Bone marrow (tissue), 2 donors: Measurements from ENCODE around the gene ATG12.
"Not testable (repeated sequence)": the region's sequence is repeated elsewhere in the genome, so short reads cannot be mapped to it uniquely, and the experiment has no call there.

ENCODE experiments used
- DNase-seq, 2 donors: peaks; one replicate each; lab custom pipeline; 2025; lab: John Stamatoyannopoulos, UW

Gene ATG12

DNA sequence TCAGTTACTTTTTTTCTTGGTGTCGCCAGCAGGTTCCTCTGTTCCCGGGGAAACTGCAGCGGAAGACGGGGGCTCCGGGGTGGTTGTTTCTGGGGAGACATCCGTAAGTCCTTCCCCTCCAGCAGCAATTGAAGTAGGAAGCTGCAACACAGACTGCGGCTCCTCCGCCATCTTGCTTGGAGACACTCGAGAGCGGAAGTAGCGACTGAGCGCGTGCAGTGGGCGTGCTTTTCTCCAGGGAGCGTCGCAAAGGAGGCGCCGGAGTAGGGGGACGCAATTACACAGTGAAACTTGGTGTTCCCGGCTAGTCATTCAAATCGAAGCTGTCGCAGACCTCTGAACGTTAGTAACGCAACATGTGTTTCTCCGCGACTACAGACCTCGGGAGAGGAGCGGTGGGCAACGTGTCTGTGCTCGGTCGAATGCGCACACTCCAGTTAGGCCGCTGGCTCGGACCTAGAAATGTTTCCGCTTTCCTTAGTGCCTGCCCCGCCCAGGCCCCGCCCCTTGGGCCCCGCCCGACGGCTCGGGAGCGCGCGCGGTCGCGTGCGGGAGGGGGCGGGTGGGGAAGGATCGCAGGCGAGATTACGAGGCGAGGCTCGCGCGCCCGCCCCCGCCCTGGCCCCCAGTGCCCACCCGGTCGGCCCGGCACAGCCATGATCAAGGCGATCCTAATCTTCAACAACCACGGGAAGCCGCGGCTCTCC, at the start of gene ATG12, which contains the start of gene AP3S1:
TSS of gene ATG12 (minus strand) at position 184 of the 707 bp plus-strand sequence. CDS start at position 171, 13 bp downstream.
TSS of gene AP3S1 (plus strand) at position 554 of the 707 bp plus-strand sequence. CDS start at position 657, 103 bp downstream.
- DNase-seq, result peak; percentile 88 to 93

- no peak for DNase-seq
Observed at GRCh38 chr5:115888027-115888426, 46.7 kb upstream of the ATG12 start.

DNA sequence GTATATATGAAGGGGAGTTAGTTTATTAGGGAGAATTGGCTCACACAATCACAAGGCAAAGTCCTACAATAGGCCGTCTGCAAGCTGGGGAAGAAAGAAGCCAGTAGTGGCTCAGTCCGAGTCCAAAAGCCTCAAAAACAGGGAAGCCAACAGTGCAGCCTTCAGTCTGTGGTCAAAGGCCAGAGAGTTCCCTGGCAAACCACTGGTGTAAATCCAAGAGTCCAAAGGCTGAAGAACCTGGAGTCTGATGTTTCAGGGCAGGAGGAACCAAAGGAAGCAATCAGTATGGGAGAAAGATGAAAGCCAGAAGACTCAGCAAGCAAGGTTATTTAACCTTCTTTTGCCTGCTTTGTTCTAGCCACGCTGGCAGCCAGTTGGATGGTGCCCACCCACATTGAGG, 43.8 kb upstream of the ATG12 start:
- DNase-seq, result not testable (repeated sequence)

GRCh38 chr5:115884704-115885103, 43.3 kb upstream of the ATG12 start:
- no peak for DNase-seq

GRCh38 chr5:115882434-115882833, 41.1 kb upstream of the ATG12 start:
- DNase-seq, result not testable (repeated sequence)

DNA sequence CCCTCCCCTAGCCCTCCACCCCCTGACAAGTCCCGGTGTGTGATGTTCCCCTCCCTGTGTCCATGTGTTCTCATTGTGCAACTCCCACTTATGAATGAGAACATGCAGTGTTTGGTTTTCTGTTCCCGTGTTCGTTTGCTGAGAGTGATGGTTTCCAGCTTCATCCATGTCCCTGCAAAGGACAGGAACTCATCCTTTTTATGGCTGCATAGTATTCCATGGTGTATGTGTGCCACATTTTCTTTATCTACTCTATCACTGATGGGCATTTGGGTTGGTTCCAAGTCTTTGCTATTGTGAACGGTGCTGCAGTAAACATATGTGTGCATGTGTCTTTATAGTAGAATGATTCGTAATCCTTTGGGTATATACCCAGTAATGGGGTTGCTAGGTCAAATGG, 36.0 kb upstream of the ATG12 start:
- DNase-seq, result not testable (repeated sequence)

- no peak for DNase-seq
Observed at GRCh38 chr5:115875447-115875846, 34.1 kb upstream of the ATG12 start.

DNA sequence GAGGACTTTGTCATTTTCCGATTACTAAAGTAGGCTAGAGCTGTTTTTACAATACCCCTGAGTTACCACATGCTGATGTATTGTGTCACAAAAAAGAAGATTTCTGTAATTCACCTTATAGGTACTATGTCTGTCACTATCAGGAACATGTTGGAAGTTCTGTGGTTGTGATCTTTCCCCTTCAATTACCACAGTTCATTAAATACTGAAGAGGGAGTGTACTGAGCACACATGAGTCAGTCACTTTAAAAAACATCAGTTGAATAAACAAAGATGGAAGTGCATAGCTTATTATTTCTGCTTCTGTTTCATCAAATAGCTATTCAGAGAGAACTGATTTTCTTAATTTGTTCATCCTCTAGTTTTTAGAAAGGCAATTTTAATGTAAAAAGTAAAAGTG, 32.0 kb upstream of the ATG12 start:
- no peak for DNase-seq

DNA sequence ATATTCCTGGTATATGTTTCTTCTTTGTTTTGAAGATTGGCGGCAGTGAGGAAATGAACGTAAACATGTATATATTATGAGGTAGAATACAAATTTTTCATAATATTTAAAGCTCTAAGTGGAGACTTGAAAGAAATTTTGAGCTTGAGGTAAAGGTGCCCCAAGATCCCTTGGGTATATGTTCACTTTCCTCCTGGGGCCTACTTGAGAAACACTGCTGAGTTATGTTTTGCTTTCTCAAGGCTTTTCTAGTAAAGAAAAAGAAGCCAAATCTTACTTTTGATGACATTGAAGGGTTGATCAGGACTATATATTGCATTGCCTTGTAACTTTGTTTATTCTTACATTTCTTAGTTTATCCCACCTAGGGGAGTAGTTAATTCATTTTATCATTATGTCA, 31.1 kb upstream of the ATG12 start:
- DNase-seq, result no peak

DNA sequence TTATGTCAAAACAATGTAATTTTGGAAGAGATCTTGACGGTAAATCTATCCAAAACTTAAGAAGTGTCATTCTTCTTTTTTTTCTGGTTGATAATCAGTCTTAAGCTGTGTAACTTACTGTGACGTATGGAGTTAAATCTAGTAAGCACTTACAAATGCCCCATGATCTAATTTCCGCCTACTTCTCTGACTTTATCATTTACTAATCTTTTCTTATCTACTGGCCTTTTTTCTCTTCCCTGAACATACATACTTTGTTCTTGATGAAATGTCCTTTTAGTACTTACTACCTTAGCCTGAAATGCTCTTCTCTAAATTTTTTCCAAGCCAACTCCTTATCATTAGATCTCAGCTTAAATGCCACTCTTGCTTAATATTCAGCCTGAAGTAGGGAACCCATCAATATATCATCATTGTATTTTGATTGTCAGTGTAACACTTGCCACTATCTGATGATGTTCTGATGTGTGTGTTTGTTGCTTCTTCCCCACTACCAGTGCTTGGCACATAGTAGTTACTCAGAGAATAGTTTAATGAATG, 28.0 kb upstream of the ATG12 start:
- DNase-seq, result no peak

- no peak for DNase-seq
Observed at GRCh38 chr5:115859378-115859777, 18.0 kb upstream of the ATG12 start.

- DNase-seq, result no peak
Observed at GRCh38 chr5:115858396-115858795, 17.0 kb upstream of the ATG12 start.

DNA sequence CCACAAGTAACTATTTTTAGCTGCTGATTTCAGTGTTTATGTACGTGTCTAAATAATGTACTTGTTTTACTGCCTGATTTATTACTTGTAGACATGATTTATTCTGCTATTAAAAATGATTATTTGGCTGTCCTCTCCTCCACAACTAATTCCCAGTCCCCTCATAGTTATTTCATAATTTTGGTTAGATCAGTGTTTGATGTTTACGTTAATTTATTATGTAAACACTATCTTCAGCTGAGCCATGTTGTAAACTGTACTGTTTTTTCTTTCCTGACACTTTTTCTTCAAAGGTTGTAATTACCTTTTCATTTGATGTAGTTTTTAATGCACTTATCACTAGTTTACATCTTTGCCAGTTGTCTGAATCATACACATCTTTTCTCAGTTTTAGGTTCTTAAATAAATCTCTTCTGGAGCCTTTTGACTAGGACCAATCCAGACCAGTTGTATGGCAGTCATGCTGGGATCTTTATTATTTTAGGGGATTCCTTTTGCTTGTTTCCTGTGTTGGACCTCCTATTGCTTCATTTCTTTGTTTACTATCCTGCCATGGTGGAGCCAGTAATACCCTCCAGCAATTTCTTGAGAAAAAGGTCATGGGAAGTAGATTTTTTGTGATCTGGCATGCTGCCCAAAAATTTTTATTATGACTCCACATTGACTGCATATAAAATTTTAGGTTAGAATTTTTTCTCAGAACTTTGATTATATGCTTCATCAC, 16.4 kb upstream of the ATG12 start:
- no peak for DNase-seq

DNA sequence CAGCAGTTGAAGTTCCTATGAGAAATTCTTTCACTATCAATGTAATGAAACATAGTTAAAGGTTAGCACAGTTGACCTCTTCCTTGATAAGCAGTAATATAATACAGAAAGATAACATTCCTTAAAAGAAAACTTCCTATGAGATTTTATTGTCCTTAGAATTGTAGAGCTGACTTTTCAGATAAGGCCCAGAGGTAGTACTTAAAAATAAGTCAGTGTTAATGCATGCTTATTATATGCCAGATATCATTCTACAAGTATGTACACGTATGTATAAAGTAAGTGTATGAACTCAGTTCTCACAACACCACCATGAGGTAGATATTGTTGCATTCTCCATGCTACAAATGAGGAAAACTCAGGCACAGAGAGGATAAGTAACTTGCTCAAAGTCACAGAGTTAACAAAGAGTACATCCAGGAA, 15.7 kb upstream of the ATG12 start:
- DNase-seq, result no peak

GRCh38 chr5:115855959-115856358, 14.6 kb upstream of the ATG12 start:
- DNase-seq, result no peak

DNA sequence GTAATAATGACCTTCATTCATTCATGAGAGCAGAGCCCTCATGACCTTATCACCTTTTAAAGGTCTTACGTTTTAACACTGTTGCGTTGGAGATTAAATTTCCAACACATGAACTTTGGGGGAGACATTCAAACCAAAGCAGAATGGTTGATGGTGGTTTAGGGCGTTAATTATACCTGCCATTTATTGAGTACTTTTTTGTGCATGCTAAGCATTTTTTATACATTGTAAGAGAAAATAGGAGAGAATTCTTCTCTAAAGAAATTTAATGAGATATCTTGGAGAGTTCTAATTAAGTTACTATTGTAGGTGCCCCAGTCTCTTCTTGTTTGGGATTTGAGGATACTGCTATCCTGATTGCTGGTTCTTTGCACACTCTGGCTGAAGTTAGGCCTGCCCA, 12.8 kb upstream of the ATG12 start:
- no peak for DNase-seq

DNA sequence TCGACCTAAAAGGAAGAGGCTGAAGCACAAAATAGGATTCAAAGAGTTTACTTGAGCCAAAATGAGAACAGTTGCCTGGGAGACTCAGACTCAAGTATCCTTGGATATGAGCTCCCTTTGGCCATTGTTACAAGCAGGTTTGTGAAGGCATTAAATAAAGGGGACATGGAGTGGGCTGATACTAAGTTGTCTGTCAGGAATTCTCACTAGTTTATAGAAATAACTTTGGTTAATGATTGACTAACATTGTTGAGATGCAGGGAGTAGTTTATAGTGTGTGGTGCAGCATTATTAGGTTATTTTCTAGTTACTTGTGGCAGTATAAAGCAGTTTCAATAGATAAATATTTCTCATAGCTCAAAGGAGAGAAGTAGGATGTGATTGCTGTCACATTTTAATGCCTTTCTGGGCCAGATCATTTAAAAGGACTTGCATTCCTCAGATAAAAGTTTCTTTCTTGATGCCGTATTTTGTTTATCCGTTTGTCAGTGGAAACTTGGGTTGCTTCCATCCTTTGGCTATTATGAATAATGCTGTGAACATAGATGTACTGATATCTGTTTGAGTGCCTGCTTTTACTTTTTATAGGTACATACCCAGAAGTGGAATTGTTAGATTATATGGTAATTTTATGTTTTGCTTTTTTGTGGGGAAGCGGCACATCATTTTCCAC, 9.5 kb upstream of the ATG12 start:
- DNase-seq, result no peak

DNA sequence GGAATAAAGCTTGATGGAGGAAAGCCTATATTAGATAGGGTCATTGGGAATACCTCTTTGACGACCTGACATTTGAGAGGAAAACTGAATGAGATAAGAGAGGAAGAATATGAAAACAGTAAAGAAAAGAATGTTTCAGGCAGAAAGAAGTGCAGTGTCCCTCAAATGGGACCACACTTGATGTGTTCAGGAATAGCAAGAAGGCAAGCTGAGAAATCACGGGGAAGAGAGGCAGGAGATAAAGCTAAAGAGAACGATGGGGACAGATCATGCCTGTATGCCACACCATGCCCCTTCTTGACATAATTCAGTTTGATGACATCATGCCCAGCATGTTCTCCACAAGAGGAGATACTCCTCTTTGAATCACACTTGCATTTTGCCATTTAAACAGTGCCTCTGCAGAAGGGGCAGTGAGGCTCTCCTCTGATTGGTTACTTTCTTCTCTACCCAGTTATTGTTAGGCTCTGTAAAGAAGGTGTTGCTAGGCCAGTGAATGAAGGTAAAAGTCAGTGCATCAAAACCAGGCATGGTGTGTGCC, 8.0 kb upstream of the ATG12 start:
- no peak for DNase-seq

GRCh38 chr5:115847290-115847689, 5.9 kb upstream of the ATG12 start:
- no peak for DNase-seq

DNA sequence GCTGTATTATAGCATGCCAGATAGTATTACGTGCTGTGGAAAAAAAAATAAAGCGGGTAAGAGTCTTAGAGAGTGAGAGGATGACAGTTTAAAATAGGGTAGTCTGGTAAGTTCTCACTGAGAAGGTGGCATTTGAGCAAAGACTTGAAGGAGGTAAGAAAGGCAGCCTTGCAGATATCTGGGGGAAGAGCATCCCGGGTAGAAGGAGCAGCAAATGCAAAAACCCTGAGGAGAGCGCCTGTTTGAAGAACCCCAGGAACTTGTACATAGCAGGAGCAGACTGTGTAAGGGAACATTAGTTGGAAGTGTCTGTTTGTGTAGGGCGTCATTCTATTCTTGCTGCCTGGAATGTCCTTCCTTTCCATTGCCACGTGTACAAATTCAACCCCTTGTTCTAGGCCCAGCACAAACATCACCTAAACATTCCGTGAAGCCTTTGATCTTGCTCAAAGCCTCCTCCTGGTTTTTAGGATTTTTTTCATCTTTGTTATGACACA, 3.0 kb upstream of the ATG12 start:
- no peak for DNase-seq

- DNase-seq, result no peak
Observed at GRCh38 chr5:115843444-115844130, 2.2 kb upstream of the ATG12 start.
